ENCODE results near the gene ICAM1. TPM values are rescaled to one million over a fixed set of nuclear protein-coding genes. Genes with fewer than 3 reads are reported as not detected.

ICAM1 gene
- total RNA-seq, 1 experiment from 2014 or later, result 2.3 TPM

DNA sequence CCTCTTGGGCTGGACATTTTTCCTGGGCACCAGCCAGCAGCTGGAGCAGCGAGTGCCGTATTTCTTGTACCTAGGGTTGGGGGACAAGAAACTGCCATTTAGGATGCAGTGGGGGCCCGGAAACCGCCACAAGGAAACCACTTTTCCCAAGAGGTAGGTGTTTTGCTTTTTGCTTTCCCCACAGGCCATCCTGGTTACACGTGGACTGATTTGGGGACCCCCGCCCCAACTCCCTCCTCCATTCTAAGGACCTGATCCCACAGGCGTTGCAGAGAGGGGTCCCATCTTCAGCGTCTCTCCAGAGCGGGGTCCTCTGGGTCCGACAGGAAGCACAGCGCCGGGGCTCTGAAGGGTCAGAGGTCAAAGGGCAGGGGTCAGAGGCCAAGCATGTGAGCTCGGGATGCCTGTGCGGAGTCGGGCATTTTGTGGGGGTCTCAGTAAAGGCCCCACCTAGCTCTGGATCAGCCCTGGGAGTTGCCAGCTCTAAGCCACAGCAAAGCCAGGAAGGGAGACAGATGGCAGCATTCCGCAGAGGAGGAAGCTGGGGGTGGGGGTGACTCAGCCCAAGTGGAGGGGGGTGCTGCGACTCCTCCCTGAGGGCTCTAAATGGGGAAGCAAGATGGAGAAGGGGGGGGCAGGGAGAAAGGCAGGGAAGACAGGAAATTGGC lies 34.4 kb downstream of the ICAM1 start:
- 0 out of 4 replicates have a peak, but pooled peaks cover 0 to 4% of the 10 kb centered on the region in 2 experiments for H3K4me1 Mint-ChIP-seq
- no peak overlapping the region for H2BK20ac ChIP-seq (ENCODE audit: low read depth, low read length, poor library complexity, severe bottlenecking)
- no peak overlapping the region for H3K4ac ChIP-seq (ENCODE audit: low read depth, low read length)
- H3K9me3 Mint-ChIP-seq, result no peaks in the 10 kb centered on the region
- peaks cover 4 to 15% (median 5%) of the 10 kb centered on the region in 3 experiments; a peak in 4 of 7 replicates for H3K36me3 Mint-ChIP-seq (ENCODE audit: insufficient read depth in 1 of 3, low read depth in 3 of 3)
- no CpG with 5 or more reads among the region's 17 CpGs for WGBS (ENCODE audit: extremely low coverage, insufficient read length, low lambda C conversion rate)
- H3K27me3 Mint-ChIP-seq (ENCODE audit: low read depth), result peaks cover 9% of the 10 kb centered on the region
- no peak overlapping the region for H3T11ph ChIP-seq (ENCODE audit: low read length)
- TF ChIP-seq, protein P1, sequence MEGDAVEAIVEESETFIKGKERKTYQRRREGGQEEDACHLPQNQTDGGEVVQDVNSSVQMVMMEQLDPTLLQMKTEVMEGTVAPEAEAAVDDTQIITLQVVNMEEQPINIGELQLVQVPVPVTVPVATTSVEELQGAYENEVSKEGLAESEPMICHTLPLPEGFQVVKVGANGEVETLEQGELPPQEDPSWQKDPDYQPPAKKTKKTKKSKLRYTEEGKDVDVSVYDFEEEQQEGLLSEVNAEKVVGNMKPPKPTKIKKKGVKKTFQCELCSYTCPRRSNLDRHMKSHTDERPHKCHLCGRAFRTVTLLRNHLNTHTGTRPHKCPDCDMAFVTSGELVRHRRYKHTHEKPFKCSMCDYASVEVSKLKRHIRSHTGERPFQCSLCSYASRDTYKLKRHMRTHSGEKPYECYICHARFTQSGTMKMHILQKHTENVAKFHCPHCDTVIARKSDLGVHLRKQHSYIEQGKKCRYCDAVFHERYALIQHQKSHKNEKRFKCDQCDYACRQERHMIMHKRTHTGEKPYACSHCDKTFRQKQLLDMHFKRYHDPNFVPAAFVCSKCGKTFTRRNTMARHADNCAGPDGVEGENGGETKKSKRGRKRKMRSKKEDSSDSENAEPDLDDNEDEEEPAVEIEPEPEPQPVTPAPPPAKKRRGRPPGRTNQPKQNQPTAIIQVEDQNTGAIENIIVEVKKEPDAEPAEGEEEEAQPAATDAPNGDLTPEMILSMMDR (conservative IDR thresholded peaks at IDR 0.05), result no peak
- no peak overlapping the region for H2BK12ac ChIP-seq (ENCODE audit: insufficient read length, low read depth, low read length)
- no peak overlapping the region for H3K27ac ChIP-seq (ENCODE audit: insufficient read length, low read depth, low read length)
- no peak overlapping the region for H4K91ac ChIP-seq (ENCODE audit: insufficient read length, low read depth, low read length)
- no peaks in the 10 kb centered on the region for H3K23me2 ChIP-seq (ENCODE audit: insufficient read length, low read depth, low read length, poor library complexity, severe bottlenecking)
- H3K56ac ChIP-seq (ENCODE audit: insufficient read length, low read depth, low read length), result no peak overlapping the region
- no peaks in the 10 kb centered on the region for H3K9me3 ChIP-seq (ENCODE audit: control insufficient read depth, low read depth, low read length)
- no peak overlapping the region for H3K4me3 Mint-ChIP-seq
- H4K8ac ChIP-seq (replicated peaks; ENCODE audit: insufficient read length, low read depth, low read length), result no peak overlapping the region
- DNase-seq, result no peak
- no peak overlapping the region for H2BK15ac ChIP-seq (ENCODE audit: low read depth, low read length)
- H3K14ac ChIP-seq (ENCODE audit: insufficient read depth, low read length), result no peak overlapping the region
- no peaks in the 10 kb centered on the region for H3K4me1 ChIP-seq (ENCODE audit: insufficient read depth, low read length)
- H3K79me2 ChIP-seq (ENCODE audit: insufficient read depth, low read length), result no peaks in the 10 kb centered on the region
- no peak overlapping the region for H2BK120ac ChIP-seq (ENCODE audit: low read depth, low read length, poor library complexity, severe bottlenecking)
- peak overlapping the region in 1 of 3 experiments; percentile 27; a peak in 2 of 7 replicates for H3K27ac Mint-ChIP-seq
- H4K20me1 ChIP-seq (ENCODE audit: control insufficient read depth, insufficient read depth, insufficient read length), result no peaks in the 10 kb centered on the region
- no peak overlapping the region for H3K23ac ChIP-seq (ENCODE audit: insufficient read length, low read depth, low read length)
- H3K79me1 ChIP-seq (ENCODE audit: insufficient read depth, low read depth, low read length, poor library complexity, severe bottlenecking), result no peaks in the 10 kb centered on the region
- H2BK5ac ChIP-seq (ENCODE audit: insufficient read length, low read length), result no peak overlapping the region
- no peak overlapping the region for H3K4me2 ChIP-seq (ENCODE audit: insufficient read depth, insufficient read length, low read length)
- no peak overlapping the region for H3K18ac ChIP-seq (ENCODE audit: insufficient read length, low read depth, low read length)
- no peak overlapping the region for H4K5ac ChIP-seq (ENCODE audit: insufficient read length, low read depth, low read length)
- H3K9ac ChIP-seq (ENCODE audit: extremely low read depth, insufficient read length, low read length), result no peak overlapping the region
- H2AFZ ChIP-seq (ENCODE audit: low read length), result no peak overlapping the region
- no peaks in the 10 kb centered on the region for H3K27me3 ChIP-seq (ENCODE audit: insufficient read depth, low read length)
- no peak overlapping the region for H2AK5ac ChIP-seq (ENCODE audit: insufficient read length, low read length)
